Jurkat, Clone E6-1 (cell line): ENCODE results near the gene DMKN.

Source experiments
- DNase-seq: peaks from one replicate; pipeline ENCODE4 v3.0.0-alpha.2; 2011; ENCODE audit warnings: low read depth, low spot score
- H3K4me3 ChIP-seq: 2 replicates; pipeline ENCODE4 v1.5.1; 2011; ENCODE audit warnings: mild to moderate bottlenecking, low read length, control low read depth, moderate library complexity

DMKN gene

DNA sequence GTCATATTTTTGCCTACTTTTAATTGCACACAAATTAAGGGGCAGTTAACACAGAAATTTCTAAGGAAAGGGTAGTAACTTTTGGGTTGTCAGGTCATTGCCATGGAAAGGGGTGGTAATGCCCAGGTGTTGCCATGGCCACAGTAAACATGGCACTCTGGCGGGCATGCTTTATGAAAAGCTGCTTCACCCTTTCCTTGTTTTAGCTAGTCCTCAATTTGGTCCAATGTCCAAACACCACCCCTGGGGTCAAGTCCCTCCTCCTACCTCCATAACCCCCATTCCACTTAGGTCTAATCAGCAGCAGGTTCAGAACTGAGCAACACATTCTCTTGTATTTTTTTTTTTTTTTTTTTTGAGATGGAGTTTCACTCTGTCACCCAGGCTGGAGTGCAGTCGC lies 58.8 kb downstream of the DMKN start:
- H3K4me3 ChIP-seq = no peak overlapping the region
- DNase-seq = no peak

- peak; percentile 69 for DNase-seq
- H3K4me3 ChIP-seq = no peak overlapping the region
These were observed 61.9 kb downstream of the DMKN start for GRCh38 chr19:35451338-35452096.

- DNase-seq = no peak
- H3K4me3 ChIP-seq = no peak overlapping the region
These were observed 63.9 kb downstream of the DMKN start for GRCh38 chr19:35449359-35450043.

DNA sequence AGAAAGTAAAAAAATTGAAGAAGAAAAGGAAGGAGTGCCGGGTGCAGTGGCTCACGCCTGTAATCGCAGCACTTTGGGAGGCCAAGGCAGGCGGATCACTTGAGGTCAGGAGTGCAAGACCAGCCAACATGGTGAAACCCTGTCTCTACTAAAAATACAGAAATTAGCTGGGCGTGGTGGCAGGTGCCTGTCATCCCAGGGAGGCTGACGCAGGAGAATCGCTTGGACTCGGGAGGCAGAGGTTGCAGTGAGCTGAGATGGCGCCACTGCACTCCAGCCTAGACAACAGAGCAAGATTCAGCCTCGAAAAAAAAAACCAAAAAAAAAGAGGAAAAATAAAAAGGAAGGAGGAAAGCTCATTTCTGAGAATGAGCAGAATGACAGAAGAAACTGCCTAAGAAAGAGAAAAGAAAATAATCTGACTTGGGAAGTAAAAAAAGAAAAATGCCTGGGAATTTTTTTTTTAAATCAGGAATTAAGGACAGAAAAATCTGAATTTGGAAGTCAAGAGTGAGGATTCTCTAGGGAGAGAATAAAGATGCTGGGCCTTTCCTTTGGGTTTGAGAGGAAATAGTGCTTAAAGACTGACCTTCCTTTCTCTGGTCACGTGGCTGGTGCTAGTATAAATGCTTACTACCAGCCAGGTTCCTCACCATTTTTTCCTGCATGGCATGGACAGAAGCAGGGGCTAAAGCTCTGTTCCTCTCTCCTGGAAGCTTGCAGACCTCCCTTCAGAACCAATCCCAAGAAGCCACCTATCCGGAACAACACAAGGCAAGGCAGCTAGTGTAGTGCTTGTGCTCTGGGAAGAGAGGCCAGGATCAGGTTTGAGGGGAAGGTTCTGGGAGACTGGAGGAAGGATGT lies 65.6 kb downstream of the DMKN start, which contains the start of gene FFAR2:
FFAR2 (plus strand) TSS at position 652 of the 864 bp plus-strand sequence. CDS start 1,458 bp downstream, outside the sequence.
- H3K4me3 ChIP-seq = no peak within 1 kb of the TSS
- no peak for DNase-seq
